Lower leg skin (tissue), 4 donors: ENCODE measurements around the gene TNFRSF1A. TPM values are rescaled to one million over a fixed set of nuclear protein-coding genes. Genes with fewer than 3 reads are reported as not detected.
"Not testable (repeated sequence)": the region's sequence is repeated elsewhere in the genome, so short reads cannot be mapped to it uniquely, and the experiment has no call there.

Source experiments
- DNase-seq, 2 donors: peaks; one replicate each; pipeline ENCODE4 v3.0.0-alpha.2; 2019; ENCODE audit warnings: low spot score in 2 of 2
- H3K4me3 ChIP-seq: fragments of 200-600 bp; sonication (generic); 2 replicates; pipeline ENCODE4 v1.5.1; 2017; ENCODE audit warnings: mild to moderate bottlenecking, low read depth; ENCODE audit not compliant: poor library complexity, severe bottlenecking
- POLR2A ChIP-seq, 2 donors: fragments of 450-650 bp; IDR thresholded peaks; one replicate each; pipeline ENCODE4 v1.6.1; 2016 to 2017; ENCODE audit warnings: antibody characterized with exemption in 2 of 2, mild to moderate bottlenecking in 1 of 2, moderate library complexity in 1 of 2
- WGBS, 2 donors: methylation state at CpG; one replicate each; pipeline ENCODE4 v1.1.5; 2018; 5-methylcytosine and 5-hydroxymethylcytosine counted together
- intact Hi-C: fragments of 100-400 bp; cut with DNase I; formaldehyde crosslinking; loops from one replicate; pipeline ENCODE4 v1.15.0; 2023; ENCODE audit warnings: low total_unique reads
- total RNA-seq, 4 donors: library from RNA; depleted of rRNA; stranded (reverse); fragments of >200 nt; gene quantifications; one replicate each; pipeline ENCODE4 v1.1.0, GENCODE V29; 2016
- TF ChIP-seq, protein P1 (sequence below), 3 donors: fragments of 450-650 bp; IDR thresholded peaks; one replicate each; pipeline ENCODE4 v1.5.1; 2016; ENCODE audit warnings: antibody characterized with exemption in 3 of 3, mild to moderate bottlenecking in 3 of 3, moderate library complexity in 2 of 3

The TNFRSF1A gene
- total RNA-seq, 4 donors from 2014 or later = 104 to 252 (median 186) TPM

DNA sequence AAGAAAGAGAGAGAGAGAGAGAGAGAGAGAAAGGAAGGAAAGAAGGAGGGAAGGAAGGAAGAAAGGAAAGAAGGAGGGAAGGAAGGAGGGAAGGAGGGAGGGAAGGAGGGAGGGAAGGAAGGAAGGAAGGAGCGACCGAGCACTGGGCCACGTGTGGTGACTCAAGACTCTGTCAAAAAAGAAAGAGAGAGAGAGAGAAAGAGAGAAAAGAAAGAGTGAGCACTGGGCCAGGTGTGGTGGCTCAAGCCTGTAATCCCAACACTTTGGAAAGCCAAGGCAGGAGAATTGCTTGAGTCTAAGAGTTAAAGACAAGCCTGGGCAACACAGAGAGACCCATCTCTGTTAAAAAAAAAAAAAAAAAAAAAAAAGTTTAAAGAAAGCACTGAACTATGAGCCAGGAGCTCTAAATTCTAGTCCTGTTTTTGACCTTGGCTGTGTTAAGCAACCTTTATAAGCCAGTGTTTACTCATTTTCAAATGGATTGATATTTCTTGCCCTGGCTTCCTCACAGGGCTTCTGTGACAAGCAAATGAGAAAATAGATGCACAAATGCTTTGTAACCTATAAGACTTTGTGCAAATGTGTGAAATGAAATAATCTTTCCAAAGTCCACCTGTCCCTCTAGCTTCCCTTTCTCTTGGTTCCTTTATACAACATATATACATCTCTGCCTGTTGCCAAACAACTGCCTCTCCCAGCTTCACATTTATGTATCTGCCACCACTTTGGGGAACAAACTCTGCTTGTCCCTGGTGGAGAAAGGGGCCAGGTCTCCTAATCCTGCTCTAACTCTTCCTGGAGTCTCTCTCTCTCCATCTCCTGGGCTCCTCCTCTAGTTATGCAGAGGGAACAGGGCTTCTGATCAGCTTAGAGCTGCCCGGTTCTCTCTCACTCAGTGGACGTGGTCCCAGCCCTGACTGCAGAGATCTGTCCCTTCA lies 47.5 kb downstream of the TNFRSF1A start:
- intact Hi-C loops = no loop called here
- 26 to 31% methylated on average over 5 of the region's 5 CpGs for WGBS, 2 donors
- no peak for TF ChIP-seq POLR2A (IDR thresholded peaks at IDR 0.05)
- TF ChIP-seq, protein P1, sequence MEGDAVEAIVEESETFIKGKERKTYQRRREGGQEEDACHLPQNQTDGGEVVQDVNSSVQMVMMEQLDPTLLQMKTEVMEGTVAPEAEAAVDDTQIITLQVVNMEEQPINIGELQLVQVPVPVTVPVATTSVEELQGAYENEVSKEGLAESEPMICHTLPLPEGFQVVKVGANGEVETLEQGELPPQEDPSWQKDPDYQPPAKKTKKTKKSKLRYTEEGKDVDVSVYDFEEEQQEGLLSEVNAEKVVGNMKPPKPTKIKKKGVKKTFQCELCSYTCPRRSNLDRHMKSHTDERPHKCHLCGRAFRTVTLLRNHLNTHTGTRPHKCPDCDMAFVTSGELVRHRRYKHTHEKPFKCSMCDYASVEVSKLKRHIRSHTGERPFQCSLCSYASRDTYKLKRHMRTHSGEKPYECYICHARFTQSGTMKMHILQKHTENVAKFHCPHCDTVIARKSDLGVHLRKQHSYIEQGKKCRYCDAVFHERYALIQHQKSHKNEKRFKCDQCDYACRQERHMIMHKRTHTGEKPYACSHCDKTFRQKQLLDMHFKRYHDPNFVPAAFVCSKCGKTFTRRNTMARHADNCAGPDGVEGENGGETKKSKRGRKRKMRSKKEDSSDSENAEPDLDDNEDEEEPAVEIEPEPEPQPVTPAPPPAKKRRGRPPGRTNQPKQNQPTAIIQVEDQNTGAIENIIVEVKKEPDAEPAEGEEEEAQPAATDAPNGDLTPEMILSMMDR (IDR thresholded peaks at IDR 0.05) = no peak
- DNase-seq = no peak
- H3K4me3 ChIP-seq = no peak overlapping the region

DNA sequence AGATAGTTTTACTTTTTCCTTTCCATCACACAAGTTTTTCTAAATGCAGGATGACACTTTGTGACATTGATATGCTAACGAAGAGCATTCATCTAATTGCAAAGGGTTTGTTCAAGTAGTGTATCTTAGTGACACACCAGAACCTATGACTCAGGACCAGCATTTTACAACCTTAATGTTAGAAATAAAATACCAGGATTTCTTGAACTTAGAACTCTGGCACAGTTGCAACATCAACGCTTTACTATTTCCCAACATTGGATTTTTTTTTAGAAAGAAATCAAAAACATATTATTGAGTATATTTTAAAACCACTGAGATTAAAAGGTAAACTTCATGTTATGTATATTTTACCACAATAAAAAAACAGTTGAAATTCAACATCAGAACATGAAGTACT lies 49.3 kb downstream of the TNFRSF1A start:
- intact Hi-C loops = no loop called here
- no peak overlapping the region for H3K4me3 ChIP-seq
- 49 to 59% methylated on average over 2 of the region's 2 CpGs for WGBS, 2 donors
- no peak for DNase-seq
- TF ChIP-seq, protein P1 (IDR thresholded peaks at IDR 0.05) = no peak
- no peak for TF ChIP-seq POLR2A (IDR thresholded peaks at IDR 0.05)

DNA sequence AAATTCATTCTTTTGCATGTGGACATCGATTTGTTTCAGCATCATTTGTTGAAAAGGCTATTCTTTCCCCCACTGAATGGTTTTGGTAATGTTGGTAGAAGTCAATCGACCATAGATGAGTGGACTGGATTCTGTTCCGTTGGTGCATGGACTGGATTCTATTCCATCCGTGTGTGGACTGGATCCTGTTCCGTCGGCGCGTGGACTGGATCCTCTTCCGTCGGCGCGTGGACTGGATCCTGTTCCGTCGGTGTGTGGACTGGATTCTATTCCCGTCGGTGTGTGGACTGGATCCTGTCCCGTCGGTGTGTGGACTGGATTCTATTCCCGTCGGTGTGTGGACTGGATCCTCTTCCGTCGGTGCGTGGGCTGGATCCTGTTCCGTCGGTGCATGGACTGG lies 52.0 kb downstream of the TNFRSF1A start:
- not testable (repeated sequence) for DNase-seq, H3K4me3 ChIP-seq
- 88 to 94% methylated on average over 16 to 18 of the region's 25 CpGs for WGBS, 2 donors
- intact Hi-C loops = loop anchor here (10.0 kb wide), 1 partner anchor 305 kb away; no protein-coding TSS in a partner anchor

DNA sequence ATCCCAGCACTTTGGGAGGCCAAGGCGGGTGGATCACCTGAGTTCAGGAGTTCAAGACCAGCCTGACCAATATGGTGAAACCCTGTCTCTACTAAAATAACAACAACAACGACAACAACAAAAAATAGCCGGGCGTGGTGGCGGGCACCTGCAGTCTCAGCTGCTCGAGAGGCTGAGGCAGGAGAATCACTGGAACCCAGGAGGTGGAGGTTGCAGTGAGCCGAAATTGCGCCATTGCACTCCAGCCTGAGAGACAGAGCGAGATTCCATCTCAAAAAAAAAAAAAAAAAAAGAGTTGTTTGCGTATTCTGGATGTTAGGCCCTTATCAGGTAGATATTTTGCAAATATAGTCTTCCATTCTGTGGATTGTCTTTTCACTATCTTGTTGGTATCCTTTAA lies 52.8 kb downstream of the TNFRSF1A start:
- H3K4me3 ChIP-seq, DNase-seq: not testable (repeated sequence)
- 92 to 93% methylated on average over 10 of the region's 10 CpGs for WGBS, 2 donors
- intact Hi-C loops = loop anchor here (10.0 kb wide), 1 partner anchor 304 kb away; no protein-coding TSS in a partner anchor

DNA sequence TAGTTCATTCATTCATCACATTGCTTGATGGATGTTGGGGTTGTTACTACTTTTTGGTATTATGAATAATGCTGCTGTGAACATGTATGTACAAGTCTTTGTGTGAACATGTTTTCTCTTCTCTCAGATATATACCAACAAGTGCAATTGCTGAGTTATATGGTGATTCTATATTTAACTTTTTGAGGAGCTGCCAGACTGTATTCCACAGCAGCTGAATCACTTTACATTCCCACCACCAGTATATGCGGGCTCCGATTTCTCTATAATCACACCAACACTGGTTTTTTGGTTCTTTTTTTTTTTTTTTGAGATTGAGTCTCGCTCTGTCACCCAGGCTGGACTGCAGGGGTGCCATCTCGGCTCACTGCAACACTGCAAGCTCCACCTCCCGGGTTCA lies 53.6 kb downstream of the TNFRSF1A start:
- TF ChIP-seq, protein P1 (IDR thresholded peaks at IDR 0.05) = no peak
- TF ChIP-seq POLR2A (IDR thresholded peaks at IDR 0.05) = no peak
- no peak overlapping the region for H3K4me3 ChIP-seq
- no peak for DNase-seq
- 43 to 67% methylated on average over 5 of the region's 5 CpGs for WGBS, 2 donors
- intact Hi-C loops = loop anchor here (10.0 kb wide), 1 partner anchor 303 kb away; no protein-coding TSS in a partner anchor

DNA sequence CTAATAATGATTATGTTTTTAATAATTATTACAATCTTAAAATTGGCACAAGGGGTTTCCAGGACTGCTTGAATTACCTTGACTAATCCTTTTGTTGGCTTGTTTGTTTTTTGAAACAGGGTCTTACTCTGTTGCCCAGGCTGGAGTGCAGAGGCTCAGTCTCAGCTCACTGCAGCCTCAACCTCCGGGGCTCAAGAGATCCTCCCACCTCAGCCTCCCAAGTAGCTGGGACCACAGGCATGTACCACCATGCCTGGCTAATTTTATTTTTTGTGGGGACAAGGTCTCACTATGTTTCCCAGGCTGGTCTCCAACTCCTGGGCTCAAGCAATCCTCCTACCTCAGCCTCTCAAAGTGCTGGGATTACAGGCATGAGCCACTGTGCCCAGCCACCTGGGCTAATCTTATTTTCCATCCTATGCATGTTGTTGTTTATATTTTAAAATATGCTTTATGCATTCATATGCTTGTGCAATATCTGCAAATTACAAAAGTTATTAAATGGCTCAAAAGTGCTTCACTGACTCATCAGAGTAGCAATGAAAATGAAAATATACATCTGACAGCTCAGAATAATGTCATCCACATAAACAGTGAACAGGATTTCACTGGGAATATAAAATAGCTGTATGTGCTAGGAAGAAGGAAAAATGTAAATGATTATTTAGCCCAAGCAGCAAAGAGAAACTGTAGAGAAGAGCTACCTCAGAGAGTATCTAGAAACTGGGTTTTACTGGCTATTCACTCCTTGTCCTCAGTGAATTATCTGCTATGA lies 56.2 kb downstream of the TNFRSF1A start:
- DNase-seq = no peak
- intact Hi-C loops = loop anchor here (2.0 to 10.0 kb wide), 2 partner anchors 91 to 301 kb away; no protein-coding TSS in a partner anchor
- TF ChIP-seq, protein P1 (IDR thresholded peaks at IDR 0.05) = no peak
- no peak for TF ChIP-seq POLR2A (IDR thresholded peaks at IDR 0.05)
- WGBS, 2 donors = 52 to 62% methylated on average over 1 of the region's 1 CpG
- H3K4me3 ChIP-seq = no peak overlapping the region
